ENCODE measurements around the gene PTTG1IP. TPM values are rescaled to one million over a fixed set of nuclear protein-coding genes. Genes with fewer than 3 reads are reported as not detected.

The PTTG1IP gene
- total and polyA plus RNA-seq, 3 donors from 2014 or later, result 171 to 195 (median 190) TPM

- Histone ChIP-seq H3K27ac (no peak overlapping the region), H3K36me3 (ENCODE audit: low read depth, missing control alignments) (no peaks in the 10 kb centered on the region), H3K4me3 (no peak overlapping the region), H3K27me3 (no peaks in the 10 kb centered on the region), H3K9me3 (no peaks in the 10 kb centered on the region), H3K4me1 (no peaks in the 10 kb centered on the region)
- TF ChIP-seq POLR2A (IDR thresholded peaks at IDR 0.05) (no peak), CTCF (IDR thresholded peaks at IDR 0.05) (no peak)
- no peak for DNase-seq
- 83 to 90% methylated on average over 8 to 10 of the region's 11 CpGs for WGBS, 2 donors
- intact Hi-C loops (cut with DNase I; ENCODE audit: low total_unique reads), result no loop called here
These were observed 13.8 kb upstream of the PTTG1IP start for GRCh38 chr21:44887126-44887806.

DNA sequence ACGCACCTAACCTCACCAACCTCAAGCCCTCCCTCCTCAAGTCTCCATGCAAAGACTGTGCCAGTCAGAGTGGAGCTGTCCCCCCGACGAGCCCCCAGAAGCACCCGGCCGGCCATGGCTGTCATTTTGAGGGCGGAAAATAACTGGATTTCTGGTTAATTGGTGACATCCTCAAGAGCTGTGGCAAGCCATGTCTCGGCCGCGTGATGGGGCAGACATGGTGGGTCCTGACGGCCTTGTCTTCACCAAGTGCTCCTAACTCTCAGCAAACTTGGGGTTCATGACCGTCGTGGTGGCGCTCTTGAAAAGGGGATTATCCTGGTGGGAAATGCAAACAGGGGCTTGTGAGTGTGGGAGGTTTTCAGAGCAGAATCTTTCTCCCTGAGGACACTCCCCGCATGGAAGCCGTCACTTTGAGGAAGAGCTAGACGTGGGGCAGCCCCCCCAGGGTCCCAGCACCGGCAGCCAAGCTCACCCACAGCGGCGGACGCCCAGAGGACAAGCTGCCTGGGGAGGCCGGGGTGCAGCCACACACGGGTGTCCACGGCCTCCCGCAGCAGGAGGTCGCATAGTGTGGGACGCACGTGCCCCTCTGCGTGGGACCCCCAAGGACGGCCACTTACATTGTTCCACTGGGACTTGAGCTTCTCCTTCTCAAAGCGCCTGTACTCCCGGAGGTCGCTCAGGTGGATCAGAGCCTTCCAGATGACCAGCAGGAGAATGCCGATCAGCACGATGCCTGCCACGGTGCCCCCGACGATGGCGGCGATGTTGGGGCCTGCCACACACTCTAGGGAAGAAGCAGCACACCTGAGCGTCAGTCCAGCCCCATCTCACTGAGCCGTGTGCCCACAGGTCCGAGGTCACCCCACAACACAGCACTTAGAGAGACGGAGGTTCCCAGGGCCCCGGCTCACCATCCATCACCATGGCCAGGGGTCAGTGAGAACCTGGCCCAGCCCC is 12.9 kb upstream of the PTTG1IP start:
- Histone ChIP-seq H3K27me3 (no peaks in the 10 kb centered on the region), H3K27ac (no peak overlapping the region), H3K36me3 (ENCODE audit: low read depth, missing control alignments) (no peaks in the 10 kb centered on the region), H3K9me3 (no peaks in the 10 kb centered on the region), H3K4me1 (peaks cover 5% of the 10 kb centered on the region), H3K4me3 (no peak overlapping the region)
- WGBS, 2 donors, result 90 to 95% methylated on average over 30 to 35 of the region's 44 CpGs
- no peak for TF ChIP-seq CTCF (IDR thresholded peaks at IDR 0.05)
- no peak for TF ChIP-seq POLR2A (IDR thresholded peaks at IDR 0.05)
- intact Hi-C loops (cut with DNase I; ENCODE audit: low total_unique reads), result no loop called here
- no peak for DNase-seq

DNA sequence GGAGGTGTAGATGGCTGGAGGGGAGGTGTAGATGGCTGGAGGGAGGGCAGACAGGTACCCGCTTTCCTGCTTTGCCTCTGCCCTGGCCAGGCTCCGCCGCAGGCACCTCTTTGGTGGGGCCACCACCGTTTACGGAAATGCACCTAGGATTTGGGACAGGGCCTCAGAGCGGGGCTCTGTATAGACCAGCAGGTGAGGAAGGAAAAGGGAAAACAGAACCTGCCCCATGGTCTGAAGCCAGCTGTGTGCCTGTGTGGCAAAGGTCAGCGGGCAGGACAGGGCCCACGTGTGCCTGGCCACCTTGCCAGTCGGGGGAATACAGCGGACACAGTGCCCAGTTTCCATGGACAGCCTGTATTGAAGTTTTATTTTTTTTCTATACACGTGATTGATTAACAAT is 12.1 kb upstream of the PTTG1IP start:
- Histone ChIP-seq H3K27ac (no peak overlapping the region), H3K4me1 (peaks cover 6% of the 10 kb centered on the region), H3K36me3 (ENCODE audit: low read depth, missing control alignments) (no peaks in the 10 kb centered on the region), H3K9me3 (no peaks in the 10 kb centered on the region), H3K4me3 (no peak overlapping the region), H3K27me3 (no peaks in the 10 kb centered on the region)
- no peak for DNase-seq
- TF ChIP-seq POLR2A (IDR thresholded peaks at IDR 0.05) (no peak), CTCF (IDR thresholded peaks at IDR 0.05) (no peak)
- intact Hi-C loops (cut with DNase I; ENCODE audit: low total_unique reads), result no loop called here
- 83 to 92% methylated on average over 11 of the region's 11 CpGs for WGBS, 2 donors

DNA sequence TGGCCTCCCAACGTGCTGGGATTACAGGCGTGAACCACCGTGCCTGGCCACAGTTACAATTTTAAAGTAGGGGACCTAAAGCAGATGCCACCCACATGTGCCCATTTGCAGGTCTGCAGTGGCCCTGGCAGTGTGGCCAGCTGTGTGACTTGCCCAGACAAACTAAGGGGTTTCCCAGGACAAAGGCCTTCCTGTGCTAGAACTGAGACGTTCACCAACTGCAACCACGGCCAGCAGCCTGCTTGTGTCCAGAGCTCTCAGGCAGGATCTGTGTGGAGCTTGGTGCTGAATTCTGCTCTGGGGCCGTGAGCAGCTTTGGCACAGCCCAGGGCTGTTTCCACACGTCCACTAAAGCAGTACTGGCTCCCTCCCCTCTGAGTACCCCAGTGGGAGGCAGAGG is 10.6 kb upstream of the PTTG1IP start:
- no peak overlapping the region for H3K4me3 ChIP-seq
- 57 to 67% methylated on average over 6 to 7 of the region's 7 CpGs for WGBS, 2 donors
- intact Hi-C loops (cut with DNase I; ENCODE audit: low total_unique reads), result no loop called here
- no peaks in the 10 kb centered on the region for H3K27me3 ChIP-seq
- no peak for DNase-seq
- no peaks in the 10 kb centered on the region for H3K36me3 ChIP-seq (ENCODE audit: low read depth, missing control alignments)
- peaks cover 8% of the 10 kb centered on the region for H3K4me1 ChIP-seq
- TF ChIP-seq POLR2A (IDR thresholded peaks at IDR 0.05), result no peak
- TF ChIP-seq CTCF (IDR thresholded peaks at IDR 0.05), result no peak
- no peaks in the 10 kb centered on the region for H3K9me3 ChIP-seq
- H3K27ac ChIP-seq, result no peak overlapping the region

Data from testis (tissue), 3 donors.